ENCODE data around the gene KICS2. TPM values are rescaled to one million over a fixed set of nuclear protein-coding genes. Genes with fewer than 3 reads are reported as not detected.

The KICS2 gene
- total RNA-seq (ENCODE audit: low replicate concordance): 6.0 and 7.1 TPM in 2 replicates
- long read RNA-seq, full-length matches to known transcripts: 18 of 19 reads
- long read RNA-seq, partial matches to known transcripts: 1 of 19 reads
- long read RNA-seq, other reads (novel, unspliced or antisense): 0 of 19 reads

DNA sequence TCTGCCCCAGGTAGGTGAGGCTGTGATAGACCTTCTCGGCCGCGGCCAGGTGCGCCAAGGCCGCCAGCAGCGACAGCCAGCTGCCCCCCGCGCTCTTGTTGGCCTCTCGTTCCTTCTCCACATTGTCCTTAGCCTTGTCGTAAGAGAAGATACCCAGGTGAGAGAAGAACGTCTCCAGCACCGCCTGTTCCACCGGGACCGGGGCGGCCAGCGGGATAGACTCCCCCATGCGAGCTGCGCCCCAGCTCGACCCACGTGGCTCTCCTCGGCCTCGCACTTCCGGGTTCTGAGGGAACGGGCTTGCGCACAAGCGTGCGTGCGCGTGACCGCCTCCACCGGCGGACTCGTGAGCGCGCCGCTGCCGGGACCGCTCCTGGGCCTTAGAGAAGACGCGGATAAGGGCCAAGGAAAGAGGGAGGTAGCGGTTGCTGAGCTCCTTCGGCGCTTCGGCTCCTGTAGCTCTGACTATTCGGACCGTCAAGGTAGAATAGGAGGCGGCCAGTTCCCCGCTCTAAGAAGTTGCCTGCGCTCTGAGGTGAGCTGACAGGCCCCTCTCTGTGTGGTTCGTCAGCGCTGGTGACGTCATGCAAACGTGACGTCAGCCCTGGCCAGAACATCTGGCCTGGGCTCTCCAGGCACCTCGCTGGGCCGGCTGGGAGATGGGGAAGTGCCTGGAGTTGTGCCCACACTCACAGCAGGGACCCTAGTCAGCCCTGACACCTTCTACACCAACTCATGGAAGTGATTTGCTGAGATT is at the start of gene KICS2:
Gene KICS2 (minus strand): TSS at position 288 of the 757 bp plus-strand sequence. CDS start 59 bp downstream, at position 229.
- H3K4me3 Mint-ChIP-seq: peak within 1 kb of the TSS; percentile 93
- TF ChIP-seq, protein P1, sequence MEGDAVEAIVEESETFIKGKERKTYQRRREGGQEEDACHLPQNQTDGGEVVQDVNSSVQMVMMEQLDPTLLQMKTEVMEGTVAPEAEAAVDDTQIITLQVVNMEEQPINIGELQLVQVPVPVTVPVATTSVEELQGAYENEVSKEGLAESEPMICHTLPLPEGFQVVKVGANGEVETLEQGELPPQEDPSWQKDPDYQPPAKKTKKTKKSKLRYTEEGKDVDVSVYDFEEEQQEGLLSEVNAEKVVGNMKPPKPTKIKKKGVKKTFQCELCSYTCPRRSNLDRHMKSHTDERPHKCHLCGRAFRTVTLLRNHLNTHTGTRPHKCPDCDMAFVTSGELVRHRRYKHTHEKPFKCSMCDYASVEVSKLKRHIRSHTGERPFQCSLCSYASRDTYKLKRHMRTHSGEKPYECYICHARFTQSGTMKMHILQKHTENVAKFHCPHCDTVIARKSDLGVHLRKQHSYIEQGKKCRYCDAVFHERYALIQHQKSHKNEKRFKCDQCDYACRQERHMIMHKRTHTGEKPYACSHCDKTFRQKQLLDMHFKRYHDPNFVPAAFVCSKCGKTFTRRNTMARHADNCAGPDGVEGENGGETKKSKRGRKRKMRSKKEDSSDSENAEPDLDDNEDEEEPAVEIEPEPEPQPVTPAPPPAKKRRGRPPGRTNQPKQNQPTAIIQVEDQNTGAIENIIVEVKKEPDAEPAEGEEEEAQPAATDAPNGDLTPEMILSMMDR (conservative IDR thresholded peaks at IDR 0.05): no peak

DNA sequence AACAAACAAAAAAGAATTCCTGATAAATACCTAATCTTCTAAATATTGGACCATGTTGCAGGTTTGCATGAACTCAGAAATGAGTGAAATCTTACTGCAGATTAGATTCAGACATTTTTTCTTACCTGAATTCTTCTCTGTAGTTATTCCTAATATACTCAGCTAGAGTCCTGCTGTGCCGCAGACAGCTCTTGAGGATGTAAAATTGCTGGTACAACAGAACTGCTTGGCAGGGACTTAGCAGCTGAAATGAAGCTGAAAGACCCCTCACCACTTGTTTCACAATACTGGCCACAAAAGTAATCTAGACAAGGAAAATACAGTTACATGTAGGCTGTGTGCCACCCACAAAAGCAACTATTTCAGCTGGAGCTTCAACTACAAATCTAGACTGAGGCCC is 48.3 kb upstream of the KICS2 start:
- no peaks in the 10 kb centered on the region for H3K27me3 Mint-ChIP-seq
- no peak overlapping the region for H3K27ac Mint-ChIP-seq
- H3K4me3 Mint-ChIP-seq: no peak overlapping the region
- DNase-seq (ENCODE audit: extremely low spot score, unreplicated experiment): no peak
- no peaks in the 10 kb centered on the region for H3K36me3 Mint-ChIP-seq
- peaks cover 4% of the 10 kb centered on the region for H3K4me1 Mint-ChIP-seq (ENCODE audit: unreplicated experiment)
- TF ChIP-seq, protein P1 (conservative IDR thresholded peaks at IDR 0.05): no peak
- H3K9me3 Mint-ChIP-seq: no peaks in the 10 kb centered on the region

More for the DNA sequence above, at the start of gene KICS2:
- Mint-ChIP-seq H3K36me3 (no peaks in the 10 kb centered on the region), H3K9me3 (no peaks in the 10 kb centered on the region), H3K27ac (peak within 1 kb of the TSS; percentile 90), H3K27me3 (peaks cover 4% of the 10 kb centered on the region), H3K4me1 (ENCODE audit: unreplicated experiment) (peaks cover 16% of the 10 kb centered on the region)
- DNase-seq (ENCODE audit: extremely low spot score, unreplicated experiment): peak; percentile 92

DNA sequence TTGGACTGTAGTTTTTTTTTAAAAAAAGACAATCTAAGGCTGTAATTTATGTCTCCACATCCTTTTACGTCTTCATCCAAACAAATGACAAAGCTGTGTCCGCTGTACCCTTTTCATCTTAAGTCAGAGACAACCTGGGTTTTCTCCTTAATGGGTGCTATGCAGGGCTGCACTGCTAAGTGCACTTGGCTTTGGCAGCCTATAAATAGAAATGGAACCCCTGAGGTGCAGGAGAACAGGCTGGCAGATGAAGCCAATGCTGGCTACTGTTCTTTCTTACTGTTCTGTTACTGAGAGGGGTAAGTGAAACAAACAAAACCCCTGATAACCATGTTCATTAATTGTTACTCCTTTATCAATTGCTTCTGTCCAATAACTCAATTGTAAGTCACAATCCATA is 47.1 kb upstream of the KICS2 start:
- Mint-ChIP-seq H3K4me1 (ENCODE audit: unreplicated experiment) (peaks cover 4% of the 10 kb centered on the region), H3K27ac (no peak overlapping the region)
- no peak for DNase-seq (ENCODE audit: extremely low spot score, unreplicated experiment)

DNA sequence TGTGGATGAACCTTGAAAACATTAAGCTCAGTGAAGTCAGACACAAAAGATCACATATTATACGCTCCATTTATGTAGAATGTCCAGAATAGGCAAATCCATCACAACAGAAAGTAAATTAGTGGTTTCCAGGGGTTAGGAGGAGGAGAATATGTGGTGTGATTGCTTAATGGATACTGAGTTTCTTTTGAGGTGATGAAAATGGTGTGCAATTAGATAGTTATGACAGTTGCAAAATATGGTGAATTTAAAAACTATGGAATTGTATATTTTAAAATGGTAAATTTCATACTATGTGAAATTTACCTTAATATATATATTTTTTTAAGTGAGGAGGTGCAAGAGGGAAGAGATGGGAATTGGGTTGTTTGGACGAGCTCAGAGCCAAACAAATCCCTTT is 46.3 kb upstream of the KICS2 start:
- no peak overlapping the region for H3K4me3 Mint-ChIP-seq
- no peak overlapping the region for H3K27ac Mint-ChIP-seq

More for the DNA sequence above, 47.1 kb upstream of the KICS2 start:
- Mint-ChIP-seq H3K36me3 (no peaks in the 10 kb centered on the region), H3K9me3 (no peaks in the 10 kb centered on the region), H3K4me3 (no peak overlapping the region), H3K27me3 (no peaks in the 10 kb centered on the region)
- TF ChIP-seq, protein P1 (conservative IDR thresholded peaks at IDR 0.05): no peak

DNA sequence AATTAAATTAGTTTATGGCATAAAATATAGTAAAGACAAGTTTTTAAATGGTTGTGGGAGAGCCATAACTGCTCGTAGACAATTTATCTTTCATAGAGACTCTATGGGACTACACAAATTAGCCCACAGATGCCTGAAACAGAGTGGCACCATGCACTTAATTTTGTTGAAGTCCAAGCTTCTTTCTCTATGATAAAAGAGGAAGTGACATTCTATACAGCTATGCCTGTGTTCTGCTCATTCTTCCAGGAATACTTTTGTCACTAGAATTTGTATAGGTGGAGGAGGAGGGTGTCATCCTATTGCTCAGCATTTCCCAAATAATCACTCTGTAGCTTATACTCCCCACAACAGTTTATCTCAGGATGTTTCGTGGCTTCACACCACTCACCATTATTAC is 43.7 kb upstream of the KICS2 start:
- peaks cover 4% of the 10 kb centered on the region for H3K4me1 Mint-ChIP-seq (ENCODE audit: unreplicated experiment)
- no peaks in the 10 kb centered on the region for H3K36me3 Mint-ChIP-seq
- TF ChIP-seq, protein P1 (conservative IDR thresholded peaks at IDR 0.05): no peak
- no peaks in the 10 kb centered on the region for H3K27me3 Mint-ChIP-seq
- H3K9me3 Mint-ChIP-seq: no peaks in the 10 kb centered on the region
- no peak for DNase-seq (ENCODE audit: extremely low spot score, unreplicated experiment)
- no peak overlapping the region for H3K27ac Mint-ChIP-seq
- H3K4me3 Mint-ChIP-seq: no peak overlapping the region

More for the DNA sequence above, 46.3 kb upstream of the KICS2 start:
- no peak for DNase-seq (ENCODE audit: extremely low spot score, unreplicated experiment)
- Mint-ChIP-seq H3K4me1 (ENCODE audit: unreplicated experiment) (peaks cover 4% of the 10 kb centered on the region), H3K27me3 (no peaks in the 10 kb centered on the region), H3K9me3 (no peaks in the 10 kb centered on the region), H3K36me3 (no peaks in the 10 kb centered on the region)
- TF ChIP-seq, protein P1 (conservative IDR thresholded peaks at IDR 0.05): no peak

Data from type B pancreatic cell (in vitro differentiated cells).